Hepatic stellate cell (primary cell): ENCODE data around the gene MANBA.
A peak's percentile ranks its signal among the peaks of the same experiment; 100 is the strongest.

ENCODE experiments used
- DNase-seq: peaks from one replicate; pipeline ENCODE4 v3.0.0; 2011; ENCODE audit warnings: low spot score

MANBA gene

DNA sequence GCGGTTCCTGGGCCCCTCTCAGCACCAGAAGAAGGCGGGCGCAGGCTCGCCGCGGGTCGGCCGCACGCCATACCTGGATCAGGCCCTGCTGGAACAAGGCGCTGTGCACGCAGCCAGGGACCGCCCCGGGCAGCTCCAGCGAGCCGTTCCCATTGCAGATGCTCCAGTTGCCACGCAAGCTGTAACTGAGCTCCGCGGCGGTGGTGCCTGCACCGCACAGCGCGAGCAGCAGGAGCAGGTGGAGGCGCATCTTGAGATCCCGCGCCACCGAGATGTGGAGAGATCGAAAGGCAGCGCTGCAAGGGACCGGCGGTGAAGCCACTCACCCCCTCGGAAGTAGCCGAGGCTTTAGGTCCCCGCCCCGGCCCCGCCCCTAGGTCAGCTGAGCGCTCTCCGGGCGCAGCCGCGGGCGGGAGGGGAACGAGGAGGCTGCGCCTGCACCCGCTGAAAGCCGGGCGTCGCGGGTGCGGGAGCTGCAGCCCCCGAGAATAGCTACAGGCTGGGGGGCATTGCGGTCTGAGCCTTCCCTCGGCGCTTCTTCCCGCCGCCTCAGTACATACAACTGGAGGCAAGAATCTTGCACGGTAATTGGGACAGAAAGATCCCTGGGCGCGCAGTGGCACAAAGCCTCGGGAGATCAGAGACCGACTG, at the start of gene MANBA:
Gene MANBA (minus strand): TSS at position 324 of the 651 bp plus-strand sequence. CDS start 74 bp downstream, at position 250.
- peak; percentile 91 for DNase-seq

DNA sequence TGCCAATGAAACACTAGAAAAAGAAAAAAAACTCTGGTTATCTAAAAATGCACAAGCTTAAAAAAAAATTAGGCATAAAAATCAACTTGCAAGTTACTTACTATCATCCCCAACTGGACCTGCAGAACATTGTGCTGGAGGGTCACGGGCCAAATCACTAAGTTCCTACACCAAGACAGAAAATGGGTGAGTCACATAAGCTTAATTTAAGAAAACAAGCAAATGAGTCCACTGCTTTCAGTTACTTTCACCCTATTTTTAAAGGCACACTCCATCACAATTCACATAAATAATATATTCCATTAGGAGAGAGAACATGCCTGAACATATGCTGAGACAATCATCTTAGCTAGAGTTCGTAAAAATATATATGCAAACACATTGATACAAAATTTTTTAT, 48.9 kb upstream of the MANBA start:
- DNase-seq: no peak

- no peak for DNase-seq
Measured at GRCh38 chr4:102809190-102809589, 48.4 kb upstream of the MANBA start.

DNA sequence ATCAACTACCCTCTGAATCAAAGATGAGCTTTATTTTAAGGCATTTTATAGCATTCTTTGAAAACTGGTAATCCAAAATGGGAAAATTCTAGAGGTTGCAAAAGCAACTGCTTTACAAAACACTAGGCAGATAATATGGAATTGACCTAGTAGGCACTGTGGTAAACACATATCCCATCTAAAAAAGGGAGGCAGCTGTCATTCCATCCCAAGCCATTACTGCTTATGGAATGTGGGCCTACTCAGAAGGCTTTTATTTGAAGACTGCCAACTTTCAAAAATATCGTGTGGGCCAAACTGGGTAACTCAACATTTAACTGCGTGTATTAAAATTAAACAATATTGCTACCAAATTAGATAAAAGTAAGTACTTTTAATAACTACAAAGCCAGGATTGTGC, 47.2 kb upstream of the MANBA start:
- no peak for DNase-seq

DNA sequence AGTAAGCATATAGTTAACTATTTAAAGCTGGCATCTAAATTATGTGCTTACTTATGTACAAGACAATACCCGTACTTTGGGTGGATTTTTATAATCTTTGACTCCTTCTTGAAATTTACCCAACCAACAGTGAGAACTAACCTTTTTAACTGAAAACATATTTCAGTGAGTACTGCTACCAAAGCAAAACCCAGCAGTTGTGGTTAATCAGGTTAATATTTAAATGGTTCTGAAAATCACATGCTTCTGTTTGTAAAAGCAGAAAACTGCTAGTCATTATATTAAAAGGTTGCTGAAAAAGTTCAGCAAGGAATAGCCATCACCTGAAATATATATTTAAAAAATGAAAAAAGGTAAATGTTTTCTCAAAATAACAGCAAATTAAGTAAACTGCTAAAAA, 46.6 kb upstream of the MANBA start:
- DNase-seq: no peak

DNA sequence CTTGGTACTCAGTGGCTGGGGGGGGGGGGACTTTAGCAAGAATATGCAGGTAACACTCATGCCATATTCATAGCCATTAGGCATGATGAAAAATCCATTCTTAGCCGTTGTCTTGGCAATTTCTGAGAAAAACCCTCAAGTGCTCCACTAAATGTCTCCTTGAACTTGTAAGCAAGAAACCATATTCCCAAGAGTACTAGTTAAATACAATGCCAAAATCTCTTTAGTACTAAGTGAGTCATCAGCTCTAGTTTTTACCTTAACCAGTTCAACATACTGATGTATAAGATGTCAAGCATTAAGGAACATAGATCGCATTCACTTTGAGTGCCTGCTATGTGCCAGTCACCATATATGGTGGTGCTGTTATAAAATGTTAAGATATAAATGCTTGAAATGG, 39.0 kb upstream of the MANBA start:
- DNase-seq: no peak

DNA sequence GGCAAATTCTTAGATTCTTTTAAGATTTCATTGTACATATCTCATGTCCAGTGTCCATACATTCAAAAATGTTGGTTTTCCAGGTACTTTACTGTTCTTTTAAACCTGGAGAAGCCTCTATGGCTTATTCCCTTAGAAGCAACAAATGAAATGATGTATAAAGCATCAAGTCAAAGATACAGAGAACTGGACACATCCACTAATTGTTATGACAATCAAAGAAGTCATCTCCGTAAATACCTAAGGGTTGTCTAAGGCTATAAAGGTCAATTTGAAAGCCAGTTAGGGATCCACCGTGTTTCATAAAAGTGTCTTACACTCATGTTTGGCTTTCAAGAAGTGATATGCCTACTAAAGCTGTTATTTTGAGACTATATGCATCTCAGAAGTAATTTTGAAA, 34.2 kb upstream of the MANBA start:
- DNase-seq: no peak

DNA sequence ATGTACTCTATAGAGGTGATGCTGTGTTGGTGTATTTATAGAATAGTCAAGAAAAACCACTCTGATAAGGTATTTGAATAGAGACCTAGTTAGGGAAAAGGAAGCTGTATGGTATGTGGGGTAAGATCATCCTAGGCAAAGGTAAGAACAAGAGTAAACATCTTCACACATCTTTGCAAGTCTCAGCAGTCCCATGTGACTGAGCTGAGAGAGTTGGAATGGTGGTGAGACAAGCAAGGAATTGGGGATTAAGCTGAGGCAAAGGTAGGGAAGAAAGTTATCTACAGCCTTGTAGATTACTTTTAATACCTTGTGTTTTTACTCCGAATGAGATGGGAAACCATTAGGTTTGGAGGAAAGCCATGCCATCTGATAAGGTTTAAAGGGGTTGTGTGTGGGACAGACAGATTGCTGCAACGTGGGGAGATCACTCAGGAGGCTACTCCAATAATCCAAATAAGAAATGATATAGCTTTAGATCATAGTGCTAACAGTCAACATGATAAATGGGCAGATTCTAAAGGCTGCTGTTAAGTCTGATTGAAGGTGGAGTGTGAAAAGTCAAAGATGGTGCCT, 31.7 kb upstream of the MANBA start:
- DNase-seq: no peak

DNA sequence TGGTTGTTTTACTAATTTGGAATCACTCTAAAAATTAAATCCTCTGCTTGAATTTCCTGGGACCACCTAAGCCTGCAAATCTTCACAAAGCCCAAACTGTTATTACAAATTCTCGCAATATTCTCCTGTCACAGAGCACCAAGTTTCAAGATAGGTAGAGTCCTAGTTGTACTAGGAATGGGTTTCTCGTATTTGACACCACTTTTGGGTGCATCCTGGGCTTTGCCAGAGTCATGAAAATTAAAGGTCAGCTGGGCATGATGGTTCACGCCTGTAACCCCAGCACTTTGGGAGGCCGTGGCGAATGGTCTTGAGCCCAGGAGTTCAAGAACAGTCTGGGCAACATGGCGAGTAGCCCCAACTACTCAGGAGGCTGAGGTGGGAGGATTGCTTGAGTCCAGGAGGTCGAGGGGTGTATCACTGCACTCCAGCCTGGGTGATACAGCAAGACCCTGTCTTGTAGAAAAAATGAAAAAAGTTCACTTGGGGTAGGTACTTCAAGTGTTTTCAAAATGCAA, 30.6 kb upstream of the MANBA start:
- DNase-seq: no peak

DNA sequence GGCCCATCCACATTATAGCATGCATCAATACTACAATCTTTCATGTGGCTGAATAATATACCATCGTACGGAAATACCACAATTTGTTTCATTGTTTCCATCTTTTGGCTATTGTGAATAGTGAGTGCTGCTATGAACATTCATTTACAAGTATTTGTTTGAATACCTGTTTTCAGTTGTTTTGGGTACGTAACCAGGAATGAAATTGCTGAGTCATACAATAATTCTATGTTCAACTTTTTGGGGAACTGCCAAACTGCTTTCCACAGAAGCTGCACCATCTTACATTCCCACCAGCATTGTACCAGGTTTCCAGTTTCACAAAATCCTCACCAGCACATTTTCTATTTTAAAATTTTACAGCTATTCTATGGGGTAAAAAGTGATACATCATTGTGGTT, 28.5 kb upstream of the MANBA start:
- no peak for DNase-seq

DNA sequence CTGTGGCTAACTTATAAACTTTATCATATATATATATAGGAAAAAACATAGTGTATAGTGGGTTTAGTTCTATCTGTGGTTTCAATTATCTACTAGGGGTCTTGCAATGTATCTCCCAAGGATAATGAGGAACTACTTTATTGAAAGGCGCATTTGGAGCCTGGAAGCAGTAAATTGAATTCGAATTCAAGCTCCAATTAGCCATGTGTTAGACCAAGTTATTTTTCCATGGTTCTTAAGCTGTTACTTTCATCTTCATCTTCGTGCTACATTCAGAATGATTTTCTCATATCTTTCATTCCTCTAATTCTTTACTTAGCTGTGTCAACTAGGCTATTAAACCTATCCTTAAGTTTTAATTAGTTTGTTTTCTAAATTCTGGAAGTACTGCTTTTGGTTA, 27.2 kb upstream of the MANBA start:
- DNase-seq: no peak

GRCh38 chr4:102787096-102787881, 26.5 kb upstream of the MANBA start:
- no peak for DNase-seq

GRCh38 chr4:102786279-102786678, 25.5 kb upstream of the MANBA start:
- no peak for DNase-seq

- no peak for DNase-seq
Measured at GRCh38 chr4:102783006-102783405, 22.2 kb upstream of the MANBA start.

GRCh38 chr4:102781570-102781969, 20.8 kb upstream of the MANBA start:
- no peak for DNase-seq

- no peak for DNase-seq
Measured at GRCh38 chr4:102780476-102781144, 19.8 kb upstream of the MANBA start.

DNA sequence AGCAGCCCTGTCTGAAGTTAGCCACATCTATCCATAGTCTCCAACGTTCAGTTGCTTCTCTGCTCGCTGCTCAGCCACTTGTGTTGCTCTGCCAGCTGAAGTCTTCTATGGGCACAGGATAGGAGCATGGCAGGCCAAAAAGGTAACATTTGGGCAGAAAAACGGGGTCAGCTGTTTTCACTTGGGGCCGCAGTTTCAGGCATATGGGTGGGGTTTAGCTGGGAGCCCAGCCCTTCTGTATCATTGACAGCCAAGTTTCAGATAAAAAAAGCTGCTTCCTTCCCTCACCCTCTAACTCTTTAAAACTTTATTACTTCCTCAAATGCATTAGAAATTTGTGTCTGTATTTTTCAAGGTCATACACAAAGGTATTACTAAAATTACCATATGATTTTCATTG, 18.4 kb upstream of the MANBA start:
- DNase-seq: no peak

DNA sequence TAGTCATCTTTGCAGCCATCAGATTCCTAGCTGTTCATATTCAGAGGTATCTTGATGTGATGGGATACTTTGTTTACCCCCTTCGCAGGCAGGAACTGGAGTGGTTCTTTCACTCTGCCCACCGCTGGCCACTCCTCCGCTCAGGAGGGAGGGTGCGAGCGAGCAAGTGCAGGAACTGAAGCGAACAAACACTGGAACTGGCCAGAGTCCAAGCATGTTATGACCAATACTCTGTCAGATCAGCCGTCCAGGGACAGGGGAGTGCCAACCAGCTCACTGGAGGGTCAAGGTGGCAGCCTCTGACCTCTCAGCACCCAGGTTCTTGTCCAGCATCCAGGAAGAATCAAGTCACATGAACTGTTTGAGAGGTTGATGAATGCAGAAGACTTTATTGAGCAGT, 18.0 kb upstream of the MANBA start:
- DNase-seq: no peak

GRCh38 chr4:102775805-102776204, 15.0 kb upstream of the MANBA start:
- no peak for DNase-seq

DNA sequence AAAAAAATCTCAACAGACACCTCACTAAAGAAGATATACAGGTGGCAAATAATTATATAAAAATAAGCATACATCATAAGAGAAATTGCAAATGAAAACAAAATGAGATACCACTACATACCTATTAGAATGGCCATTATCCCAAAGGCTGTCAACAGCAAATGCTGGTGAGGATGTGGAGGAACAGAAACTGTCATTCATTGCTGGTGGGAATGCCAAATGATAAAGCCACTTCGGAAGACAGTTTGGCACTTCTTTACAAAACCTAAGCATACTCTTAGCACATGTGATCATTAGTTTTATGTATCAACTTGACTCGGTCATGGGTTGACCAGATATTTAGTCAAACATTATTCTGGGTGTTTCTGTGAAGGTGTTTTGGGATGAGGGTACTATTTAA, 13.5 kb upstream of the MANBA start:
- no peak for DNase-seq

- no peak for DNase-seq
Measured at GRCh38 chr4:102772738-102773340, 12.1 kb upstream of the MANBA start.

DNA sequence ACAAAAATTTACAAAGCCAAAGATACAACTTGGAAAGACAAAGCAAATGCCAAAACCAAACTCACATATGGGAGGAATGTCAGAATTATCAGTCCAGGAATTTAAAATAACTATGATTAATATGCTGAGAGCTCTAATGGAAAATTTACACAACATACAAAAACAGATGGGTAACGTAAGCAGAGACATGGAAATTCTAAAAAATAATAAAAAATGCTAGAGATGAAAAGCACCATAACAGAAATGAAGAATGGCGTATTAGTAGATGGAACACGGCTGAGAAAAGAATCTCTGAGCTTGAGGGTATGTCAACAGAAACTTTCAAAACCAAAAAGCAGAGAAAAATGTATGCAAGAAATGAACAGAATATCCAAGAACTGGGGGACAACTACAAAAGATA, 4.1 kb upstream of the MANBA start:
- no peak for DNase-seq
